CMK (cell line): Measurements from ENCODE around the gene NDST1.

Experiments used
- DNase-seq: peaks from one replicate; pipeline ENCODE4 v3.0.0-alpha.2; 2010; ENCODE audit warnings: low read depth

NDST1 gene

GRCh38 chr5:150544611-150545219, 36.8 kb downstream of the NDST1 start:
- DNase-seq = peak; percentile 21

- DNase-seq = no peak
These were observed 37.3 kb downstream of the NDST1 start for GRCh38 chr5:150545246-150545645.

GRCh38 chr5:150548123-150548522, 40.2 kb downstream of the NDST1 start:
- DNase-seq = no peak

GRCh38 chr5:150549735-150550134, 41.8 kb downstream of the NDST1 start:
- no peak for DNase-seq

GRCh38 chr5:150550286-150550685, 42.4 kb downstream of the NDST1 start:
- DNase-seq = no peak

GRCh38 chr5:150551066-150551465, 43.1 kb downstream of the NDST1 start:
- DNase-seq = no peak

GRCh38 chr5:150553402-150553801, 45.5 kb downstream of the NDST1 start:
- DNase-seq = no peak

GRCh38 chr5:150553911-150554310, 46.0 kb downstream of the NDST1 start:
- no peak for DNase-seq

- no peak for DNase-seq
These were observed 46.9 kb downstream of the NDST1 start for GRCh38 chr5:150554857-150555256.

GRCh38 chr5:150556106-150556505, 48.2 kb downstream of the NDST1 start:
- DNase-seq = no peak

- no peak for DNase-seq
These were observed 49.1 kb downstream of the NDST1 start for GRCh38 chr5:150556859-150557508.

GRCh38 chr5:150557509-150557872, 49.6 kb downstream of the NDST1 start:
- DNase-seq = no peak

GRCh38 chr5:150558088-150558621, 50.2 kb downstream of the NDST1 start:
- DNase-seq = no peak

GRCh38 chr5:150559088-150559487, 51.2 kb downstream of the NDST1 start:
- DNase-seq = no peak

GRCh38 chr5:150559701-150560100, 51.8 kb downstream of the NDST1 start:
- DNase-seq = no peak

GRCh38 chr5:150560401-150561191, 52.7 kb downstream of the NDST1 start:
- peak; percentile 74 for DNase-seq

- DNase-seq = no peak
These were observed 53.2 kb downstream of the NDST1 start for GRCh38 chr5:150561192-150561512.

- DNase-seq = no peak
These were observed 53.8 kb downstream of the NDST1 start for GRCh38 chr5:150561571-150562275.

- no peak for DNase-seq
These were observed 54.9 kb downstream of the NDST1 start for GRCh38 chr5:150562832-150563231.

- DNase-seq = no peak
These were observed 57.9 kb downstream of the NDST1 start for GRCh38 chr5:150565868-150566267.

- no peak for DNase-seq
These were observed 59.2 kb downstream of the NDST1 start for GRCh38 chr5:150567031-150567717.

GRCh38 chr5:150568663-150569062, 60.7 kb downstream of the NDST1 start:
- DNase-seq = no peak
